Fibroblast of mammary gland (primary cell): ENCODE measurements around the gene SLC4A2.

Experiments used
- DNase-seq: peaks from one replicate; pipeline ENCODE4 v3.0.0-alpha.2; 2010; ENCODE audit warnings: low read depth
- H3K4me3 ChIP-seq: 2 replicates; pipeline ENCODE4 v1.5.1; 2011; ENCODE audit warnings: low read depth, mild to moderate bottlenecking, low read length, moderate library complexity; ENCODE audit not compliant: control insufficient read depth
- CTCF ChIP-seq: conservative IDR thresholded peaks from 2 replicates; pipeline ENCODE4 v1.5.1; 2011; ENCODE audit warnings: low read depth, low read length, inconsistent platforms; ENCODE audit not compliant: control insufficient read depth, insufficient read depth

Gene SLC4A2

GRCh38 chr7:151081170-151082101 lies 22.0 kb downstream of the SLC4A2 start:
- TF ChIP-seq CTCF: no peak
- no peak for DNase-seq
- peak overlapping the region; percentile 73 for H3K4me3 ChIP-seq

- no peak for TF ChIP-seq CTCF
- no peak for DNase-seq
- peak overlapping the region; percentile 73 for H3K4me3 ChIP-seq
Observed at GRCh38 chr7:151082141-151083070, 23.0 kb downstream of the SLC4A2 start.

- DNase-seq: peak; percentile 43
- no peak for TF ChIP-seq CTCF
Observed at GRCh38 chr7:151083071-151083823, 23.9 kb downstream of the SLC4A2 start, which contains the start of gene TMUB1. Gene TMUB1, minus strand, starts transcription at chr7:151083493. Its CDS starts 930 bp downstream, at chr7:151082563.

GRCh38 chr7:151083824-151084160 lies 24.4 kb downstream of the SLC4A2 start:
- TF ChIP-seq CTCF: no peak
- H3K4me3 ChIP-seq: peak overlapping the region; percentile 73
- DNase-seq: no peak

More at GRCh38 chr7:151083071-151083823, 23.9 kb downstream of the SLC4A2 start, which contains the start of gene TMUB1:
- peak within 1 kb of the TSS; percentile 73 for H3K4me3 ChIP-seq

GRCh38 chr7:151085329-151085690 lies 25.9 kb downstream of the SLC4A2 start:
- peak; percentile 40 for DNase-seq
- no peak overlapping the region for H3K4me3 ChIP-seq
- no peak for TF ChIP-seq CTCF

GRCh38 chr7:151085691-151086620 lies 26.6 kb downstream of the SLC4A2 start, which contains the start of gene AGAP3:
Gene AGAP3, plus strand, starts transcription at chr7:151086475. Its CDS starts 267 bp downstream, at chr7:151086742.
- TF ChIP-seq CTCF: no peak
- H3K4me3 ChIP-seq: peak within 1 kb of the TSS; percentile 74
- DNase-seq: peak; percentile 63
